Astrocyte of the cerebellum (primary cell): Measurements from ENCODE around the gene CAMTA2.
"Not testable (repeated sequence)": the region's sequence is repeated elsewhere in the genome, so short reads cannot be mapped to it uniquely, and the experiment has no call there.

Source experiments
- DNase-seq: peaks from one replicate; pipeline ENCODE4 v3.0.0-alpha.2; 2011; ENCODE audit warnings: low read depth
- H3K4me3 ChIP-seq: 2 replicates; pipeline ENCODE4 v1.5.1; 2011; ENCODE audit warnings: mild to moderate bottlenecking, low read depth, low read length, moderate library complexity
- in situ Hi-C: cut with HindIII; loops from 2 replicates; pipeline ENCODE4 v1.10.0; 2017; ENCODE audit warnings: low sequenced_read_pairs
- TF ChIP-seq, protein P1 (sequence below): IDR thresholded peaks from 2 replicates; pipeline ENCODE4 v1.5.1; 2012; ENCODE audit warnings: low read length, low read depth, moderate library complexity, mild to moderate bottlenecking; ENCODE audit errors: missing control alignments

Gene CAMTA2

DNA sequence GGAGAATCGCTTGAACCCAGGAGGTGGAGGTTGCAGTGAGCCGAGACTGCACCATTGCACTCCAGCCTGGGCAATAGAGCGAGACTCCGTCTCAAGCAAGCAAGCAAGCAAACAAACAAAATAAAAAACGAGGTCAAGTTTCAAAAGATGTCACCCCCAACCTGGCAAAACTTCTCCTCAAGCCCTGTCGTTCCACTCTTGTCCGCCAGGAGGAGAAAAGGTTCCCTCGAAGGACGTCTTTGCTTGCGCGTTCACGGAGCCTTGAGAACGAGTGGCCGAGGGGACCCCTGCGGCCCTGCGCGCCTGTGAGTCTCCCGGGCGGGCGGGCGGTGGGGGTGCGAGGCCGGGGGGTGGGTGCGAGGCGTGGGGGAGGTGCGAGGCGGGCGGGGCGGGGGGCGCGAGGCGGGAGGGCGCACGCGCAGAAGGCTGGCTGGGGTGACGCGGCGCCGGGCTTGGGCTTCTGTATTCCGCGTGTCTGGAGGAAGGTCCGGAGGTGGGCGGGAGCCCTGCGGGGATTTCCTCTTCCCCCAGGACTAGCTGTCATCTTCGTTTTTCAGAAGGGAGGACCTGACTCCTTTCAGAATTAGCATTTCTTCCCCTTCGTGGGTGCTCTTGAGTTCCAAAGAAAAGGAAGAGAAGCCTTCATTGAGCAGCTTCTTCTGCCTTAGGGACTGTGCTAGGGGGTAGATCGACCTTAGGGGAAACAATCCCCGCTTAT lies 44.0 kb upstream of the CAMTA2 start:
- DNase-seq: peak; percentile 37

DNA sequence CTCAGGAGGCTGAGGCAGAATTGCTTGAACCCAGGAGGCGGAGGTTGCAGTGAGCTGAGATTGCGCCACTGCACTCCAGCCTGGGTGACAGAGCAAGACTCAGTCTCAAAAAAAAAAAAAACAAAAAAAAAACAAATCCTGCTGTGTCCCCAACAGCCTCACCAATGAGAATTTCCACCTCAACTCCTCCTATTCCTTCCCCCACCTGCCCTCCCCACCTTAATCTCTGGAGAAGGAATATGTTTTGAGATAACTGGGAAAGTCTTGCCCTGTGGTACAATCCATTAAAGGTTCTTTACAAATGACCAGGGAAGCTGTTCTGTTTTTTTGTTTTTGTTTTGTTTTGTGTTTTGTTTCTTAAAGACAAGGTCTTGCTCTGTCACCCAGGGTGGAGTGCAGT lies 42.7 kb upstream of the CAMTA2 start:
- DNase-seq, H3K4me3 ChIP-seq, in situ Hi-C loops: not testable (repeated sequence)

More for the DNA sequence above, 44.0 kb upstream of the CAMTA2 start:
- TF ChIP-seq, protein P1, sequence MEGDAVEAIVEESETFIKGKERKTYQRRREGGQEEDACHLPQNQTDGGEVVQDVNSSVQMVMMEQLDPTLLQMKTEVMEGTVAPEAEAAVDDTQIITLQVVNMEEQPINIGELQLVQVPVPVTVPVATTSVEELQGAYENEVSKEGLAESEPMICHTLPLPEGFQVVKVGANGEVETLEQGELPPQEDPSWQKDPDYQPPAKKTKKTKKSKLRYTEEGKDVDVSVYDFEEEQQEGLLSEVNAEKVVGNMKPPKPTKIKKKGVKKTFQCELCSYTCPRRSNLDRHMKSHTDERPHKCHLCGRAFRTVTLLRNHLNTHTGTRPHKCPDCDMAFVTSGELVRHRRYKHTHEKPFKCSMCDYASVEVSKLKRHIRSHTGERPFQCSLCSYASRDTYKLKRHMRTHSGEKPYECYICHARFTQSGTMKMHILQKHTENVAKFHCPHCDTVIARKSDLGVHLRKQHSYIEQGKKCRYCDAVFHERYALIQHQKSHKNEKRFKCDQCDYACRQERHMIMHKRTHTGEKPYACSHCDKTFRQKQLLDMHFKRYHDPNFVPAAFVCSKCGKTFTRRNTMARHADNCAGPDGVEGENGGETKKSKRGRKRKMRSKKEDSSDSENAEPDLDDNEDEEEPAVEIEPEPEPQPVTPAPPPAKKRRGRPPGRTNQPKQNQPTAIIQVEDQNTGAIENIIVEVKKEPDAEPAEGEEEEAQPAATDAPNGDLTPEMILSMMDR: peak; percentile 78
- in situ Hi-C loops: no loop called here
- H3K4me3 ChIP-seq: peak overlapping the region; percentile 29

DNA sequence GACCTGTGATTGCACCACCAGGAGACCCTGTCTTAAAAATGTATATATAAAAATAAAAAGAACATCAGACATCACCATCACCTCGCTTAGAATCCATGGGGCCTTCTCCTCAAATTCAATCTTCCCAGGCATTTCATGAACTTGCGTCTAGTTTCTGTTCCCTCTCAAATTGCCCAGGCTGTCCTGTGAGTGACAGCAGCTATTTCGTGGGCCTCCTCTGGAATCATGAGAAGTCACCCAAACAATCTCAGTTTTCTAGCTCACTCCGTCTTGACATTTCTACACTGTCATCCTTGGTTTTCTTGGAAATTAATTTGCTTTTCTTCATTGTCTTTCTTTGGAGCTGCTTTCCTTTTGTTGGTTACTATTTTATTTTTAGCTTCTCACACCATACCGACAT lies 40.4 kb upstream of the CAMTA2 start:
- TF ChIP-seq, protein P1: no peak
- no peak for DNase-seq
- H3K4me3 ChIP-seq: no peak overlapping the region
- in situ Hi-C loops: no loop called here

DNA sequence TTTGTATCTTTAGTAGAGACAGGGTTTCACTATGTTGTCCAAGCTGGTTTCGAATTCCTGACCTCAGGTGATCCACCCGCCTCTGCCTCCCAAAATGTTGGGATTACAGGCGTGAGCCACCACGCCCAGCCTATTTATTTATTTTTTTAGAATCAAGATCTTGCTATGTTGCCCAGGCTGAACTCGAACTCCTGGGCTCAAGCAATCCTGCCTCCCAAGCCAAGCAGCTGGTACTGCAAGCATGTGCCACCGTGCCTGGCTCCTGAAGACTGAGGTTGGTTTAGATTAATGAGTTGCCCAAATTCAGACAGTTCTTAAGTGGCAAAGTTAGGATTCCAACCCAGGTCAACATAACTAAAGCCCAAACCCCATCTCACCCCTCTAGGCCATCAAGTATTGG lies 39.8 kb upstream of the CAMTA2 start:
- no peak overlapping the region for H3K4me3 ChIP-seq
- TF ChIP-seq, protein P1: no peak
- in situ Hi-C loops: no loop called here
- DNase-seq: no peak

DNA sequence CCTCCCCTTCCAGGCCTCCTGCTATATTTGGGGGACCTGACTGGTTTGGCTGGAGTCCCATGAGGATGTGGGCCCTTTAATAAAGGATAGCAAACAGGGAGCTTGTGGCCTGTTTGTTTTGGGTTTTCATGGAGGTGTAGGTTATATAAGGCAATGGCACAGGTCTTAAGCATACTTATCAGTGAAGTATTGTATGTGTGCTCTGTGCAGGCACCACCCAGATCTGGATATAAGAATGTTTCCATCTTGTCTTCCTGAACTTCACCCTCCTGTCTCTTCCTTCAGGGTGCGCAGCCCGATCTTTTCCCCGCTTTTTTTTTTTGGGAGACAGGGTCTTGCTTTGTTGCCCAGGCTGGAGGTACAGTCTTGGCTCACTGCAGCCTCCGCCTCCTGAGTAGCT lies 37.1 kb upstream of the CAMTA2 start:
- no peak for DNase-seq
- no peak overlapping the region for H3K4me3 ChIP-seq
- in situ Hi-C loops: no loop called here
- TF ChIP-seq, protein P1: no peak

DNA sequence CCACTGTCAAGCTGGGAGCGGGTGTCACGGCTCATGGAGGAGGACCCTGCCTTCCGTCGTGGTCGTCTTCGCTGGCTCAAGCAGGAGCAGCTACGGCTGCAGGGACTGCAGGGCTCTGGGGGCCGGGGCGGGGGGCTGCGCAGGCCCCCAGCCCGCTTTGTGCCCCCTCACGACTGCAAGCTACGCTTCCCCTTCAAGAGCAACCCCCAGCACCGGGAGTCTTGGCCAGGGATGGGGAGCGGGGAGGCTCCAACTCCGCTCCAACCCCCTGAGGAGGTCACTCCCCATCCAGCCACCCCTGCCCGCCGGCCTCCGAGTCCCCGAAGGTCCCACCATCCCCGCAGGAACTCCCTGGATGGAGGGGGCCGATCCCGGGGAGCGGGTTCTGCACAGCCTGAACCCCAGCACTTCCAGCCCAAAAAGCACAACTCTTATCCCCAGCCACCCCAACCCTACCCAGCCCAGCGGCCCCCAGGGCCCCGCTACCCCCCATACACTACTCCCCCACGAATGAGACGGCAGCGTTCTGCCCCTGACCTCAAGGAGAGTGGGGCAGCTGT lies 36.2 kb upstream of the CAMTA2 start:
- TF ChIP-seq, protein P1: no peak
- no peak for DNase-seq
- no peak overlapping the region for H3K4me3 ChIP-seq
- in situ Hi-C loops: no loop called here

DNA sequence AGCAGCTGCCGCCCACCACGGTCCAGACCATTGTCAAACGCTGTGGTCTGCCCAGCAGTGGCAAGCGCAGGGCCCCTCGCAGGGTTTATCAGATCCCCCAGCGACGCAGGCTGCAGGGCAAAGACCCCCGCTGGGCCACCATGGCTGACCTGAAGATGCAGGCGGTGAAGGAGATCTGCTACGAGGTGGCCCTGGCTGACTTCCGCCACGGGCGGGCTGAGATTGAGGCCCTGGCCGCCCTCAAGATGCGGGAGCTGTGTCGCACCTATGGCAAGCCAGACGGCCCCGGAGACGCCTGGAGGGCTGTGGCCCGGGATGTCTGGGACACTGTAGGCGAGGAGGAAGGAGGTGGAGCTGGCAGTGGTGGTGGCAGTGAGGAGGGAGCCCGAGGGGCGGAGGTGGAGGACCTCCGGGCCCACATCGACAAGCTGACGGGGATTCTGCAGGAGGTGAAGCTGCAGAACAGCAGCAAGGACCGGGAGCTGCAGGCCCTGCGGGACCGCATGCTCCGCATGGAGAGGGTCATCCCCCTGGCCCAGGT lies 34.8 kb upstream of the CAMTA2 start:
- DNase-seq: no peak

More for the DNA sequence above, 34.8 kb upstream of the CAMTA2 start:
- no peak overlapping the region for H3K4me3 ChIP-seq
- TF ChIP-seq, protein P1: no peak
- in situ Hi-C loops: no loop called here
